Fibroblast of the aortic adventitia (primary cell): ENCODE measurements around the gene DOCK2. TPM values are rescaled to one million over a fixed set of nuclear protein-coding genes. Genes with fewer than 3 reads are reported as not detected.

Source experiments
- DNase-seq: peaks from one replicate; pipeline ENCODE4 v3.0.0-alpha.2; 2010; ENCODE audit warnings: low read depth
- H3K4me3 ChIP-seq: 2 replicates; pipeline ENCODE4 v1.5.1; 2011; ENCODE audit warnings: low read depth, mild to moderate bottlenecking, control low read depth, low read length, moderate library complexity
- total RNA-seq: library from RNA; depleted of rRNA; stranded (reverse); fragments of >200 nt; gene quantifications from 2 replicates; pipeline ENCODE4 v1.2.3, GENCODE V29; 2012; ENCODE audit warnings: low replicate concordance
- TF ChIP-seq, protein P1 (sequence below): IDR thresholded peaks from 2 replicates; pipeline ENCODE4 v1.5.1; 2011; ENCODE audit warnings: mild to moderate bottlenecking, low read length, control low read depth, inconsistent platforms; ENCODE audit not compliant: insufficient read depth

The DOCK2 gene
- total RNA-seq, 1 donor, result 4.6 TPM

DNA sequence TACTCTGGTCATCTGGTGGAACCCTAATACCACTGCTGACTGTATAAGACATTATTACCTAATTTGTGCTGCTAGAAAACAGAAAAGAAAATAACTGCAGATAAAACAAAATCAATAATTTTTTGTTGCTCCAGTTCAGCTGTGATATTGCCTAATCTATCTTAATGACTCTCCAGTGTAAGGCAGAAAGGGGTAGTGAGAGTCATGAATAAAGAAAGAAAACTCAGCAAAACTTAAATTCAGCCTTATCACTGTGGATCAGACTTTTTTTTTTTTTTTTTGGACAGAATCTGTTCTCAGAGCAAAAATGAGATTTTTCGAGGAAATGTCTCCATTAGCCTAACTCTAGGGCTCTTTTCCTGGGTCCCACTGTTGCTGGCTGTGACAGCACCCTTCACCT lies 1.1 kb upstream of the DOCK2 start:
- no peak for DNase-seq
- TF ChIP-seq, protein P1, sequence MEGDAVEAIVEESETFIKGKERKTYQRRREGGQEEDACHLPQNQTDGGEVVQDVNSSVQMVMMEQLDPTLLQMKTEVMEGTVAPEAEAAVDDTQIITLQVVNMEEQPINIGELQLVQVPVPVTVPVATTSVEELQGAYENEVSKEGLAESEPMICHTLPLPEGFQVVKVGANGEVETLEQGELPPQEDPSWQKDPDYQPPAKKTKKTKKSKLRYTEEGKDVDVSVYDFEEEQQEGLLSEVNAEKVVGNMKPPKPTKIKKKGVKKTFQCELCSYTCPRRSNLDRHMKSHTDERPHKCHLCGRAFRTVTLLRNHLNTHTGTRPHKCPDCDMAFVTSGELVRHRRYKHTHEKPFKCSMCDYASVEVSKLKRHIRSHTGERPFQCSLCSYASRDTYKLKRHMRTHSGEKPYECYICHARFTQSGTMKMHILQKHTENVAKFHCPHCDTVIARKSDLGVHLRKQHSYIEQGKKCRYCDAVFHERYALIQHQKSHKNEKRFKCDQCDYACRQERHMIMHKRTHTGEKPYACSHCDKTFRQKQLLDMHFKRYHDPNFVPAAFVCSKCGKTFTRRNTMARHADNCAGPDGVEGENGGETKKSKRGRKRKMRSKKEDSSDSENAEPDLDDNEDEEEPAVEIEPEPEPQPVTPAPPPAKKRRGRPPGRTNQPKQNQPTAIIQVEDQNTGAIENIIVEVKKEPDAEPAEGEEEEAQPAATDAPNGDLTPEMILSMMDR, result no peak
- no peak overlapping the region for H3K4me3 ChIP-seq

DNA sequence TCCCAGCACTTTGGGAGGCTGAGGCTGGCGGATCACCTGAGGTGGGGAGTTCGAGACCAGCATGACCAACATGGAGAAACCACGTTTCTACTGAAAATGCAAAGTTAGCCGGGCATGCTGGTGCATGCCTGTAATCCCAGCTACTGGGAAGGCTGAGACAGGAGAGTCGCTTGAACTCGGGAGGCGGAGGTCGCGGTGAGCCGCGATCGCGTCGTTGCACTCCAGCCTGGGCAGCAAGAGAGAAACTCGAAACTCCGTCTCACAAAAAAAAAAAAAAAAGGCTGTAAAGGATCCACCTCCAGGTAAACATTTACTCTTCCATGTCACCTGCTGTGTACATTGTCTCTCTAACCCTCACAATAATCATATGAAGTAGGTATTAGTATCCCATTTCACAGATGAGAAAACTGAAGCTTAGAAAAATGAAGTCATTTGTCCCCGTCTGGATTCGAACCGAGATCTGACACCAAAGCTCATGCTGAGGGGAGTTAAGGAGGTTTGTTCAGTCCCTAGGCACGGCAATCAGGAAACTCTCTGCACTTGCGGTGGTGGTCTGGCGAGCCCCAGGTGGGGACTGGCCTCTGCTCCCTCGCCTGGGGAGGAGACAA lies 494 bp upstream of the DOCK2 start:
- no peak overlapping the region for H3K4me3 ChIP-seq
- TF ChIP-seq, protein P1, result no peak
- DNase-seq, result no peak

DNA sequence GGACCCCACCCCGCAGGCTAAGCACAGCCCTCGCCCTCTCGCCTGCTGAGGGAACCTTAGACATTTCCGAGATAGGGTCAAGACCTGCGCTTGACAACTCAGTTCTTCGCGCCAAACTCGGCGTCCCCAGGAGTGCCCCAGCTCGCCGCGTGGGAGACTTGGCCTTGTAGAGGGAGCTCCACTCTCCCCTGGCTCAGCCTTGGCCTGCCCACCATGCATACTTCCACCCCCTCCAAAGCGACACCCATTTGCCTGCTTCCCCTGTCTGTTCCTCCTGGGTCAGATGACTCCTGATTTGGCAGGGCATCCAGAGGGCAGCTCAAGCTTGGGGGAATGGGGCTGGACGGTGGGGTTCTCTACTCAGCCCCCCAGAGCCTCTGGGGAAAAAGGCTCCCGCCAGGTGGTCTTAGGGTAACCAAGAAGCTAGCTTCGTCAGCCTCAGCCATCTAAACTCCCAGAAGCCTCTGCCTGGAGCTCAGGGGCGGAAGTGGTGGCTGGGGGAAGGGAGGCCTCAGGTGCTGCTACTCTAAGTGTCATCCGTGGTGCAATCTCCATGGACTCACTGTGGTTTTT lies 560 bp downstream of the DOCK2 start:
- no peak for DNase-seq
- TF ChIP-seq, protein P1, result no peak
- H3K4me3 ChIP-seq, result no peak overlapping the region

DNA sequence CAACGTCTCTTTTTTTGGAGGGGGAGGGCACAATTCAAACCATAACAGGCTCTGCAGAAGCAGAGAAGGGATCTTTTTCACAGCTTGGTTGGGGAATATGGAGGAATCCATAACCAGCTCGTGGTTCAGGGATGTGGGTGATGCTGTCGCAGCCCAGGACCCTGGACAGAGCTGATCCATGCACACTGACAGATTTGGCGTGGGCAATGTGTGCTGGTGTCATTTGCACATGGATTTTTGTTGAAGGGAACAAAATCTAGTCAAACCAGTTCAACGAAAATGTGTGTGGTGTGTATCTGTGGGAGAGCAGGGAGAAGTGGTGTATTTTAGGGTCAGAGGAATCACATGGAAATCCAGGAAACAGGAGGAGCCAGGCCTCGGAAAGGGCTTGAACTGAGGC lies 4.2 kb downstream of the DOCK2 start:
- DNase-seq, result peak; percentile 23
- H3K4me3 ChIP-seq, result no peak overlapping the region
- TF ChIP-seq, protein P1, result no peak

DNA sequence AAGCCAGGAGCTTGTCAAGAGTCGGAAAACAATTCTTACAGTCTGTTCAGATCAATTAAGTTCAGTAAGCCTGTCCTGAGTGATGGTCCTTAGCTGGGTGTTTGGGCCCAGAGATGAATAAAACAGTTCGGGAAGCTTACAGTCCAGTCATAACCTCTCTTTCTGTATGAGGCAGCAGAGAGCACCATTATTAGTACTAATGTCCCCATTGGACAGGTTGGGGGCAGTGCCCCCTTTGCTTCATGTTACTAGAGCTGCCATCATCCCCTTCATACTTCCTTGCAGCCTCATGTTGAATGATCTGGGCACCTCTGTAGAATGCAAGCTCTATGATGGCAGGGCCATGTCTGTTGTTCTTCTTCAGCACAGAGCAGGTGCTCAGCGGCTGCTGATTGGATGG lies 9.8 kb downstream of the DOCK2 start:
- TF ChIP-seq, protein P1, result no peak
- no peak for DNase-seq
- H3K4me3 ChIP-seq, result no peak overlapping the region

DNA sequence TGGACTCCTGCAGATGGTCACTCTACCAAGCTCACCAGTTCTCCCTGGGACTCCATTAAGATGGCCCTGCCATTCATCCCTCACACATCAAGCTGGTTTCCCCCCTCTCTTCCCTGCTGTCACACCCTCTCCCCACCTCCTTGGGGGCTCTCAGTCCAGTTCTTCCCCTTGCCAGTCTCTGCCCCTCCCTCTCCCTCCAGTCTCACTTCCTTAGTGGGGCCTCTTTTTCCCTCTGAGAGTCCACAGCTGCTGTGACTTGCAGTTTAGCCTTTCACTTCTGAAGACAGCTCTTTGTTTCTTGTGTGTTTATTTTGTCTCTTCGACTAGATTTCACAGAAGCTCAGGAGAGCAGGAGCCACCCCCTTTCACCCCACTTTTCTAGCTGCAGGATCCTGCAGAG lies 10.5 kb downstream of the DOCK2 start:
- no peak overlapping the region for H3K4me3 ChIP-seq
- no peak for DNase-seq
- TF ChIP-seq, protein P1, result no peak
